Panc1 (cell line): Measurements from ENCODE around the gene FBRSL1. TPM values are rescaled to one million over a fixed set of nuclear protein-coding genes. Genes with fewer than 3 reads are reported as not detected.

ENCODE experiments used
- ATAC-seq: fragments of 200-7000 bp; cut with Tn5 transposase; 2 replicates; pipeline ENCODE4 v1.9.1; 2020; ENCODE audit warnings: mild to moderate bottlenecking, moderate library complexity
- BruUV-seq: library from RNA; stranded (reverse); fragments of 400-500 nt; replicated peaks from 2 replicates; lab custom pipeline; 2021; lab: Mats Ljungman, UMichigan
- CTCF ChIA-PET: fragments of 300-600 bp; sonication (Branson Sonifier 250); formaldehyde crosslinking; loops from one replicate; lab custom pipeline; 2022; ENCODE audit warnings: antibody characterized with exemption; lab: Charles Lee
- POLR2A ChIA-PET: fragments of 300-600 bp; sonication (Branson Sonifier 250); formaldehyde crosslinking; loops from one replicate; lab custom pipeline; 2022; ENCODE audit warnings: antibody characterized with exemption; lab: Charles Lee
- DNase-seq: peaks from one replicate; pipeline ENCODE4 v3.0.0-alpha.2; 2010; ENCODE audit warnings: low read depth, low spot score
- H3K27ac ChIP-seq: 2 replicates; pipeline ENCODE4 v1.5.1; 2011; ENCODE audit warnings: mild to moderate bottlenecking, low read length, inconsistent platforms
- H3K27me3 ChIP-seq: fragments of 200-500 bp; sonication (Bioruptor generic); 2 replicates; pipeline ENCODE4 v1.6.0; 2014; ENCODE audit warnings: low read length, inconsistent platforms; ENCODE audit not compliant: control insufficient read depth, insufficient read depth
- H3K36me3 ChIP-seq: fragments of 200-500 bp; sonication (Bioruptor generic); 2 replicates; pipeline ENCODE4 v1.5.1; 2014; ENCODE audit warnings: inconsistent platforms, mild to moderate bottlenecking, low read length, moderate library complexity; ENCODE audit not compliant: control insufficient read depth, insufficient read depth
- H3K4me1 ChIP-seq: 2 replicates; pipeline ENCODE4 v1.5.1; 2011; ENCODE audit warnings: inconsistent platforms, mild to moderate bottlenecking, low read length, moderate library complexity; ENCODE audit not compliant: control insufficient read depth, insufficient read depth
- H3K4me3 ChIP-seq, 2 experiments: 2 replicates each; pipeline ENCODE4 v1.5.1; 2011 to 2012; ENCODE audit warnings: low read depth in 2 of 2, low read length in 2 of 2, mild to moderate bottlenecking in 2 of 2, inconsistent platforms in 1 of 2, moderate library complexity in 1 of 2
- H3K9me3 ChIP-seq: fragments of 200-500 bp; sonication (Bioruptor generic); 2 replicates; pipeline ENCODE4 v1.5.1; 2014; ENCODE audit warnings: low read depth, mild to moderate bottlenecking, inconsistent platforms, low read length, moderate library complexity; ENCODE audit not compliant: control insufficient read depth, insufficient read depth
- POLR2AphosphoS5 ChIP-seq: IDR thresholded peaks from 2 replicates; pipeline ENCODE4 v1.6.1; 2012; ENCODE audit warnings: mild to moderate bottlenecking, low read depth, low read length, moderate library complexity
- SIN3A ChIP-seq: IDR thresholded peaks from 2 replicates; pipeline ENCODE4 v1.6.1; 2012; ENCODE audit warnings: low read depth, mild to moderate bottlenecking, low read length, moderate library complexity, borderline replicate concordance; ENCODE audit not compliant: insufficient read depth
- TCF7L2 ChIP-seq: IDR thresholded peaks from 2 replicates; pipeline ENCODE4 v1.6.1; 2011; ENCODE audit warnings: mild to moderate bottlenecking, low read depth, low read length, inconsistent platforms
- in situ Hi-C: cut with HindIII; loops from 2 replicates; pipeline ENCODE4 v1.10.0; 2016; ENCODE audit warnings: low sequenced_read_pairs, low pct_unique_long_range_greater_than_20kb
- intact Hi-C: fragments of 100-400 bp; cut with micrococcal nuclease; formaldehyde crosslinking; loops from one replicate; pipeline ENCODE4 v1.10.0; 2022; ENCODE audit not compliant: unreplicated experiment
- total RNA-seq: library from RNA; stranded (reverse); gene quantifications from one replicate; pipeline ENCODE4 v1.2.1, GENCODE V29; 2021; ENCODE audit not compliant: unreplicated experiment
- TF ChIP-seq, protein P1 (sequence below), 2 experiments: IDR thresholded peaks; 2 replicates each; pipeline ENCODE4 v1.6.1; 2011 to 2012; ENCODE audit warnings: low read depth in 2 of 2, control low read depth in 1 of 2, low read length in 1 of 2, mild to moderate bottlenecking in 1 of 2, moderate library complexity in 1 of 2; ENCODE audit not compliant: insufficient read depth in 1 of 2
- TF ChIP-seq, protein P2 (sequence below): fragments of 450-650 bp; IDR thresholded peaks from 2 replicates; pipeline ENCODE4 v1.5.1; 2017; ENCODE audit warnings: mild to moderate bottlenecking

The FBRSL1 gene
- total RNA-seq, 1 experiment from 2014 or later, result 104 TPM

DNA sequence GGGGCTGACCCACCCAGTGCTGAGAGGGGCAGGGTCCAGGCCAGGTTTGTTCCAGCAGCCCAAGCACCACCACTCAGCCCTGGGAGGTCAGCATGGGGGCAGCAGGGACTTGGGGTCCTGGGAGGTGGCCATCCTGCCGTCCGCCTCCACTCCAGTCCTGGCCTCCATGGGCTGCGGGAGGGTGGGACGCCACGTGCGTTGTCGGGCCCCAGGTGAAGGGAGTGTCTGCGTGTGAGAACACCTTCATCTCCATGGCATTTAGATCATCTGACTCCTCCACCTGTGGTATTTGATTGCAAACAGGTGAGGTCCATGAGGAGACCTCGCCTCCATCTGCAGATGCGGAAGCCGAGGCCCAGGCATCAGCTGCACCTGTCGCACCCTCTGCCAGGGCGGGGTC, 44.1 kb downstream of the FBRSL1 start:
- ATAC-seq (no peak), DNase-seq (no peak)
- ChIA-PET CTCF (no interaction called here), POLR2A (no interaction called here)
- BruUV-seq, result no TSS peak
- Histone ChIP-seq H3K9me3 (no peaks in the 10 kb centered on the region), H3K27ac (no peak overlapping the region), H3K27me3 (no peaks in the 10 kb centered on the region), H3K4me3 (no peak overlapping the region), H3K36me3 (no peaks in the 10 kb centered on the region), H3K4me1 (no peaks in the 10 kb centered on the region)
- TF ChIP-seq TCF7L2, result no peak
- TF ChIP-seq, protein P1, sequence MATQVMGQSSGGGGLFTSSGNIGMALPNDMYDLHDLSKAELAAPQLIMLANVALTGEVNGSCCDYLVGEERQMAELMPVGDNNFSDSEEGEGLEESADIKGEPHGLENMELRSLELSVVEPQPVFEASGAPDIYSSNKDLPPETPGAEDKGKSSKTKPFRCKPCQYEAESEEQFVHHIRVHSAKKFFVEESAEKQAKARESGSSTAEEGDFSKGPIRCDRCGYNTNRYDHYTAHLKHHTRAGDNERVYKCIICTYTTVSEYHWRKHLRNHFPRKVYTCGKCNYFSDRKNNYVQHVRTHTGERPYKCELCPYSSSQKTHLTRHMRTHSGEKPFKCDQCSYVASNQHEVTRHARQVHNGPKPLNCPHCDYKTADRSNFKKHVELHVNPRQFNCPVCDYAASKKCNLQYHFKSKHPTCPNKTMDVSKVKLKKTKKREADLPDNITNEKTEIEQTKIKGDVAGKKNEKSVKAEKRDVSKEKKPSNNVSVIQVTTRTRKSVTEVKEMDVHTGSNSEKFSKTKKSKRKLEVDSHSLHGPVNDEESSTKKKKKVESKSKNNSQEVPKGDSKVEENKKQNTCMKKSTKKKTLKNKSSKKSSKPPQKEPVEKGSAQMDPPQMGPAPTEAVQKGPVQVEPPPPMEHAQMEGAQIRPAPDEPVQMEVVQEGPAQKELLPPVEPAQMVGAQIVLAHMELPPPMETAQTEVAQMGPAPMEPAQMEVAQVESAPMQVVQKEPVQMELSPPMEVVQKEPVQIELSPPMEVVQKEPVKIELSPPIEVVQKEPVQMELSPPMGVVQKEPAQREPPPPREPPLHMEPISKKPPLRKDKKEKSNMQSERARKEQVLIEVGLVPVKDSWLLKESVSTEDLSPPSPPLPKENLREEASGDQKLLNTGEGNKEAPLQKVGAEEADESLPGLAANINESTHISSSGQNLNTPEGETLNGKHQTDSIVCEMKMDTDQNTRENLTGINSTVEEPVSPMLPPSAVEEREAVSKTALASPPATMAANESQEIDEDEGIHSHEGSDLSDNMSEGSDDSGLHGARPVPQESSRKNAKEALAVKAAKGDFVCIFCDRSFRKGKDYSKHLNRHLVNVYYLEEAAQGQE (IDR thresholded peaks at IDR 0.05; ENCODE audit: insufficient read depth in 1 of 2, low read depth in 2 of 2, low read length in 1 of 2), result no peak
- no peak for TF ChIP-seq POLR2AphosphoS5
- TF ChIP-seq SIN3A, result no peak
- TF ChIP-seq, protein P2, sequence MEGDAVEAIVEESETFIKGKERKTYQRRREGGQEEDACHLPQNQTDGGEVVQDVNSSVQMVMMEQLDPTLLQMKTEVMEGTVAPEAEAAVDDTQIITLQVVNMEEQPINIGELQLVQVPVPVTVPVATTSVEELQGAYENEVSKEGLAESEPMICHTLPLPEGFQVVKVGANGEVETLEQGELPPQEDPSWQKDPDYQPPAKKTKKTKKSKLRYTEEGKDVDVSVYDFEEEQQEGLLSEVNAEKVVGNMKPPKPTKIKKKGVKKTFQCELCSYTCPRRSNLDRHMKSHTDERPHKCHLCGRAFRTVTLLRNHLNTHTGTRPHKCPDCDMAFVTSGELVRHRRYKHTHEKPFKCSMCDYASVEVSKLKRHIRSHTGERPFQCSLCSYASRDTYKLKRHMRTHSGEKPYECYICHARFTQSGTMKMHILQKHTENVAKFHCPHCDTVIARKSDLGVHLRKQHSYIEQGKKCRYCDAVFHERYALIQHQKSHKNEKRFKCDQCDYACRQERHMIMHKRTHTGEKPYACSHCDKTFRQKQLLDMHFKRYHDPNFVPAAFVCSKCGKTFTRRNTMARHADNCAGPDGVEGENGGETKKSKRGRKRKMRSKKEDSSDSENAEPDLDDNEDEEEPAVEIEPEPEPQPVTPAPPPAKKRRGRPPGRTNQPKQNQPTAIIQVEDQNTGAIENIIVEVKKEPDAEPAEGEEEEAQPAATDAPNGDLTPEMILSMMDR, result no peak
- in situ Hi-C loops, result no loop called here
- intact Hi-C loops, result no loop called here

DNA sequence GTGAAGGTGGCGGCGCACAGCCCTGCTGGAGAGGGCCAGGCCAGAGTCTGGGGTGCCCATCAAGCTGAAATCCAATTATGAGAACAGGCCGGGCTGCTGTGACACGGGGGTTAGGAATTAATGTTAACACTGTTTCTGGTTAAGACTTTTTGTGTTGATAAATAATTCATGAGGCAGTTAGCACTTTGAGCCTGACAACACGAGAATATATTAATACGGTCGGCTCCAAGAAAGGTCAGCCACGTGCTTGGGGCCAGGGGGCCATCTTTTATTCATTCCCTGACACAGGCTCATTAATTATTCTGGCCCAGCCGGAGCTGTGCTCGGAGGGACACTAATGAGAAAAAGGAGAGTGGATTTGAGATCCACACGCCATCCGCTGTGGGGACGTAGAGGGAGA, 45.1 kb downstream of the FBRSL1 start:
- no peak for TF ChIP-seq POLR2AphosphoS5
- no peak for TF ChIP-seq TCF7L2
- TF ChIP-seq, protein P1 (IDR thresholded peaks at IDR 0.05; ENCODE audit: insufficient read depth in 1 of 2, low read depth in 2 of 2, low read length in 1 of 2), result no peak
- TF ChIP-seq, protein P2, result no peak
- no peak for TF ChIP-seq SIN3A
- TSS peak; percentile 68 for BruUV-seq

More for the DNA sequence above, 45.1 kb downstream of the FBRSL1 start:
- H3K27ac ChIP-seq, result no peak overlapping the region
- intact Hi-C loops (no loop called here), in situ Hi-C loops (no loop called here)
- DNase-seq (no peak), ATAC-seq (no peak)
- POLR2A ChIA-PET, result no interaction called here
- no peaks in the 10 kb centered on the region for H3K4me1 ChIP-seq
- no peaks in the 10 kb centered on the region for H3K36me3 ChIP-seq
- H3K9me3 ChIP-seq, result no peaks in the 10 kb centered on the region
- no peak overlapping the region for H3K4me3 ChIP-seq
- H3K27me3 ChIP-seq, result no peaks in the 10 kb centered on the region
- CTCF ChIA-PET, result no interaction called here
